Chondrocyte (in vitro differentiated cells): ENCODE data around the gene EID2B. TPM values are rescaled to one million over a fixed set of nuclear protein-coding genes. Genes with fewer than 3 reads are reported as not detected.

Experiments
- DNase-seq: peaks from one replicate; pipeline ENCODE4 v3.0.0; 2021; ENCODE audit warnings: mixed read lengths, low spot score
- H3K27ac Mint-ChIP-seq: one replicate; pipeline ENCODE4 v1.8.0; 2021; ENCODE audit warnings: mild to moderate bottlenecking, moderate library complexity, mixed read lengths; ENCODE audit not compliant: unreplicated experiment
- H3K27me3 Mint-ChIP-seq: 2 replicates; pipeline ENCODE4 v1.8.0; 2021; ENCODE audit warnings: low read depth, mixed read lengths
- H3K36me3 Mint-ChIP-seq: 2 replicates; pipeline ENCODE4 v1.8.0; 2021; ENCODE audit warnings: low read depth, mixed read lengths
- H3K4me1 Mint-ChIP-seq: 2 replicates; pipeline ENCODE4 v1.8.0; 2021; ENCODE audit warnings: low read depth, mild to moderate bottlenecking, mixed read lengths
- H3K4me3 Mint-ChIP-seq: one replicate; pipeline ENCODE4 v1.8.0; 2021; ENCODE audit warnings: mild to moderate bottlenecking, moderate library complexity, mixed read lengths; ENCODE audit not compliant: unreplicated experiment
- H3K9me3 Mint-ChIP-seq: 2 replicates; pipeline ENCODE4 v1.8.0; 2021; ENCODE audit warnings: low read depth, mixed read lengths
- total RNA-seq: library from RNA; stranded (reverse); gene quantifications from 3 replicates; pipeline ENCODE4 v1.2.1, GENCODE V29; 2021
- TF ChIP-seq, protein P1 (sequence below): fragments of 200-600 bp; sonication (generic); IDR thresholded peaks from 2 replicates; pipeline ENCODE4 v1.5.0; 2021; ENCODE audit warnings: antibody characterized with exemption, mild to moderate bottlenecking, moderate library complexity

Gene EID2B
- total RNA-seq, 1 donor from 2014 or later, result 1.7 TPM

DNA sequence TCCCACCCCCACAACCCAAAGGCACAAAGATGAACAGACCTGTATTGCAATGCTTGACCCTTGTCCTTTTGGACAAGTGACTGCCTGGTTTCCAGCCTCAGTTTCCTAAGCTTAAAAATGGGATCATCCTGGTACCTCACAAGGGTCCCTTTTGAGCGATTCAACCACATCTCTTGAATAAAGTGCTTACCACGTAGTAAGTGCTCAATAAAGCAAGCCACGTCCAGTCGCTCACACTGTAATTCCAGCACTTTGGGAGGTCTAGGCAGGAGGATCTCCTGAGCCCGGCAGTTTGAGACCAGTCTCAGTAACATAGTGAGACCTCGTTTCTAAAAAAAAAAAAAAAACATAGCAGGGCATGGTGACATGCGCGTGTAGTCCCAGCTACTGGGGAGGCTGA, 32.7 kb downstream of the EID2B start:
- no peak for DNase-seq
- H3K36me3 Mint-ChIP-seq, result no peaks in the 10 kb centered on the region
- H3K4me3 Mint-ChIP-seq, result no peak overlapping the region
- TF ChIP-seq, protein P1, sequence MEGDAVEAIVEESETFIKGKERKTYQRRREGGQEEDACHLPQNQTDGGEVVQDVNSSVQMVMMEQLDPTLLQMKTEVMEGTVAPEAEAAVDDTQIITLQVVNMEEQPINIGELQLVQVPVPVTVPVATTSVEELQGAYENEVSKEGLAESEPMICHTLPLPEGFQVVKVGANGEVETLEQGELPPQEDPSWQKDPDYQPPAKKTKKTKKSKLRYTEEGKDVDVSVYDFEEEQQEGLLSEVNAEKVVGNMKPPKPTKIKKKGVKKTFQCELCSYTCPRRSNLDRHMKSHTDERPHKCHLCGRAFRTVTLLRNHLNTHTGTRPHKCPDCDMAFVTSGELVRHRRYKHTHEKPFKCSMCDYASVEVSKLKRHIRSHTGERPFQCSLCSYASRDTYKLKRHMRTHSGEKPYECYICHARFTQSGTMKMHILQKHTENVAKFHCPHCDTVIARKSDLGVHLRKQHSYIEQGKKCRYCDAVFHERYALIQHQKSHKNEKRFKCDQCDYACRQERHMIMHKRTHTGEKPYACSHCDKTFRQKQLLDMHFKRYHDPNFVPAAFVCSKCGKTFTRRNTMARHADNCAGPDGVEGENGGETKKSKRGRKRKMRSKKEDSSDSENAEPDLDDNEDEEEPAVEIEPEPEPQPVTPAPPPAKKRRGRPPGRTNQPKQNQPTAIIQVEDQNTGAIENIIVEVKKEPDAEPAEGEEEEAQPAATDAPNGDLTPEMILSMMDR, result no peak
- H3K9me3 Mint-ChIP-seq, result no peaks in the 10 kb centered on the region
- H3K27me3 Mint-ChIP-seq, result peaks cover 45% of the 10 kb centered on the region
- peaks cover 20% of the 10 kb centered on the region for H3K4me1 Mint-ChIP-seq
- no peak overlapping the region for H3K27ac Mint-ChIP-seq

DNA sequence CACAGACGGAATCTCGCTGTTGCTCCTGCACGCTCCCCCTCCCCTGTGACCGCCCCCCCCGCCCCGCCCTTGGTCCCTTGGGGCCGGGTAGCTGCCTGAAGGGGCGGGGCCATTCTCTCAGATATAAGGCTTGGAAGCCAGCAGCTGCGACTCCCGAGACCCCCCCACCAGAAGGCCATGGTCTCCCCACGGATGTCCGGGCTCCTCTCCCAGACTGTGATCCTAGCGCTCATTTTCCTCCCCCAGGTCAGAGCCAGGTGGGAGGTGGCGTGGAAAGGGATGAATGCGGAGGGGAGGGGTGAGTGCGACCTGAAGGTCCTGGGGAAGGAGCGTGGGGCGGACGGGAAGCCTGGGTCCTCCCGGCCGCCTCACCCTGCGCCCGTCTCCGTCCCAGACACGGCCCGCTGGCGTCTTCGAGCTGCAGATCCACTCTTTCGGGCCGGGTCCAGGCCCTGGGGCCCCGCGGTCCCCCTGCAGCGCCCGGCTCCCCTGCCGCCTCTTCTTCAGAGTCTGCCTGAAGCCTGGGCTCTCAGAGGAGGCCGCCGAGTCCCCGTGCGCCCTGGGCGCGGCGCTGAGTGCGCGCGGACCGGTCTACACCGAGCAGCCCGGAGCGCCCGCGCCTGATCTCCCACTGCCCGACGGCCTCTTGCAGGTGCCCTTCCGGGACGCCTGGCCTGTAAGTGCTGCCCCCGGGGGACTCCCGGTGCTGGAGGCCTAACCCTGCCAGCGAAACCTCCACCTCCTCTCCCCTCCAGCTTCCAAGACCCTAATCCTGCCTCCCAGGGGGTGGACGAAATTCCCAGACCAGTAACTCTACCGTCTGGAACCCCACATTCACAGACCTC, 33.6 kb downstream of the EID2B start, which contains the start of gene DLL3:
TSS of gene DLL3 (plus strand) at position 150 of the 845 bp plus-strand sequence. CDS start at position 178, 28 bp downstream.
- H3K4me1 Mint-ChIP-seq, result peaks cover 20% of the 10 kb centered on the region
- no peak for DNase-seq
- TF ChIP-seq, protein P1, result no peak
- H3K27me3 Mint-ChIP-seq, result peaks cover 38% of the 10 kb centered on the region
- no peak within 1 kb of the TSS for H3K27ac Mint-ChIP-seq
- peak within 1 kb of the TSS; percentile 64 for H3K4me3 Mint-ChIP-seq
- no peaks in the 10 kb centered on the region for H3K36me3 Mint-ChIP-seq
- H3K9me3 Mint-ChIP-seq, result no peaks in the 10 kb centered on the region

DNA sequence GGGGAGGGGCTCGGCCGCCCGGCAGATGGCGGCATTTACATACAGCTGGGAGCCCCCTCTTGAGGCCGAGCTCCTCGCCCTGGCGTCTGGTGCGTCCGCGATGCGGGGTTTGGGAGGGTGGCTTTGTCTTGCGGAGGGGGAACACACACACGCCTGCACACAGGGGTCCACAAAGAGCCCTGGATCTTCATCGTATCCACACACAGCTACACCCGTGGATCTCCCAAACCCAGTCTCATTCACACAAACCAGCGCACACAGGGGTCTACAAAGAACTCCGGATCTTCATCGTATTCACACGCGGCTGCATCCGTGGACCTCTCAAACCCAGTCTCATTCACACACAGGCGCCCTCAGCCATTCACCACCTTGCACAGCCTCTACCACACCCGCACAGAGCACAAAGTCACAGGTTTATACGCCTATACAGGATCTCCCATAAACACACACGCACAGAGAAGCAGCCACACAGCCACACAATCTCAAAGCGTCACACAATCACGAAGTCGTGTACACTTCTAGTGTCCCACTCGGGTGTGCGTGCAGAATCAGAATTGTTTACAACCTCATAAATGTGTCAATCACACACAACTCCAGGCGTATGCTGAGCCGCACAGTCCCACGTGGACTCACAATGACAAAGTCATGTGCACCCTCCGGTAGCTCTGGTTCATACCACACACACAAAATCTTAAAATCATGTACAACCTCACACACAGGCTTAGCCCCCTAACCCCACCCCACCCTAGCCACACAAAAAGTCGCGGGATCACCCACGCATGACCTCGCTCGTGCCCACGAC, 34.5 kb downstream of the EID2B start:
- TF ChIP-seq, protein P1, result peak; percentile 75

DNA sequence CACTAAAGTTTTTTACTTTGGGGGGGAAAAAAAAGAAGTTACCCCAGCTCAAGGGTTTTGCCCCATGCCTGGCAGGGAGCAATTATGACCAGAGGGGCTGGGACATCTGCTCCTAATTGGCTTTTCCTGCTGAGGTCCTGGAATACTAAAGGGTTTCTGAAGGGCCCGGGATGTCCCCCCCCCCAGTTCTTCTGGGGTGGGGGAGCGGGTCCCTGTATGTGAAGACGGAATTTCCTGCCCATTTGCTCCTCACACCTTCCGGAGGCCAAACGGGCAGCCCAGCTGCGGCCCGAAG, 35.0 kb downstream of the EID2B start:
- Mint-ChIP-seq H3K4me1 (peaks cover 15% of the 10 kb centered on the region), H3K9me3 (no peaks in the 10 kb centered on the region), H3K36me3 (peaks cover 1% of the 10 kb centered on the region), H3K27ac (no peak overlapping the region), H3K27me3 (peaks cover 32% of the 10 kb centered on the region), H3K4me3 (no peak overlapping the region)
- TF ChIP-seq, protein P1, result no peak
- DNase-seq, result no peak

More for the DNA sequence above, 34.5 kb downstream of the EID2B start:
- no peak overlapping the region for H3K27ac Mint-ChIP-seq
- no peaks in the 10 kb centered on the region for H3K36me3 Mint-ChIP-seq
- H3K9me3 Mint-ChIP-seq, result no peaks in the 10 kb centered on the region
- H3K4me1 Mint-ChIP-seq, result peaks cover 17% of the 10 kb centered on the region
- H3K27me3 Mint-ChIP-seq, result peaks cover 33% of the 10 kb centered on the region
- no peak for DNase-seq
- peak overlapping the region; percentile 64 for H3K4me3 Mint-ChIP-seq

DNA sequence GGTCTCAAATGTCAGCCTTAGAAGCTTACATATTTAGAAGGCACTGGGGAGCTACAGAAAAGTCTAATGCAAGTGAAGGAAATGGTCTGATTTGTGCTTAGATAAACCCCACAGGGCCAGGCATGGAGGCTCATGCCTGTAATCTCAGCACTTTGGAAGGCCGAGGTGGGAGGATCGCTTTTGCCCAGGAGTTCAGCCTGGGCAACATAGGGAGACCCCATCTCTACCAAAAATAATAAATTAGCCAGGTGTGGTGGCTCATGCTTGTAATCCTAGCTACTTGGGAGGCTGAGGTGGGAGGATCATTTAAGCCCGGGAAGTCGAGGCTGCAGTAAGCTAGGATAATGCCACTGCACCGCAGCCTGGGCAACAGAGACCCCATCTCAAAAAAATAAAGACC, 36.6 kb downstream of the EID2B start:
- H3K27me3 Mint-ChIP-seq, result peaks cover 30% of the 10 kb centered on the region
- H3K4me3 Mint-ChIP-seq, result no peak overlapping the region
- peaks cover 1% of the 10 kb centered on the region for H3K36me3 Mint-ChIP-seq
- TF ChIP-seq, protein P1, result no peak
- no peak for DNase-seq
- H3K4me1 Mint-ChIP-seq, result peaks cover 15% of the 10 kb centered on the region
- no peaks in the 10 kb centered on the region for H3K9me3 Mint-ChIP-seq
- no peak overlapping the region for H3K27ac Mint-ChIP-seq
